Esophagus squamous epithelium (tissue), 4 donors: ENCODE data around the gene RASGRP4.

Experiments used
- POLR2A ChIP-seq, 4 donors: fragments of 450-650 bp; IDR thresholded peaks; one replicate each; pipeline ENCODE4 v1.6.1; 2017; ENCODE audit warnings: antibody characterized with exemption in 4 of 4, mild to moderate bottlenecking in 4 of 4, moderate library complexity in 3 of 4
- TF ChIP-seq, protein P1 (sequence below), 6 experiments: fragments of 450-650 bp in 4 of 6; fragments of 200-600 bp in 2 of 6; sonication (generic) in 2 of 6; IDR thresholded peaks; one replicate each; pipeline ENCODE4 v1.5.1; 2016 to 2019; ENCODE audit warnings: antibody characterized with exemption in 6 of 6, mild to moderate bottlenecking in 4 of 6, moderate library complexity in 4 of 6

DNA sequence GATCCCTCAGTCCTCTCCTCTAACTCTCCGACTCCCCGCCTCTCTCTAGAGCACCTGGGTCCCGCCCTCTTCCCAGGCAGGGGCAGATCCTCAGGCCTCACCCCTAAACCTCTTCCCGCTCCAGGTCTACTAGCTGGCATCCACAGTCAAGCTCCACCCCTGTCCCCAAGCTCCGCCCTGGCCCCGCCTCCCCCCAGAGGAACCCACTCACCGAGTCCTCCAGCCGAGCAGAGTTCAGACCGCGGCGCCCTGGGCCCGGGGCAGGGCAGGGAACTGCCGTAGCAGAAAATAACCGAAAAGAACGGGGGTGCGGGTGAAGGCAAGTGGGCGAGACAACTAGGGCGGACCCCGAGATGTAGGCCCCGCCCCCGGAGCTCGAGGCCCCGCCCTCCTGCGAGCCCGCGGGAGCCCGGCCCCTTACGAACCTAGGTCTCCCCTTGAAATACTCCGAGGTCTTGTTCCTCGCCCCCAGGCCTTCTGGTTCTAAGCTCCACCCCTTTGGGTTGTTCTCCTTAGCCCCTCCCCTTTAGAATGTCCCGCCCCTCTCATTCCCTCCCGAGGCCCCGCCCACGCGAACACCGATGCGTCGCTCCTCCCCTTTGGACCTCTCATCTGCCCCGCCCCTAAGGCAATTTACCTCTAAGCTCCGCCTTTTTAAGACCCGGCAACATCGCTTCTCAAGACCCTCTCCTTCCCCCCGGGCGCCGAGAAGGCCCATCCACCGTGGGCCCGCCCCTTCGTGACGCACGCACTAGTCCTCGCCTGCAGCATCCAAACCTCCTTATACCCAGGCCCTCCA lies 38.3 kb downstream of the RASGRP4 start, which contains the start of gene GGN:
- TF ChIP-seq, protein P1, sequence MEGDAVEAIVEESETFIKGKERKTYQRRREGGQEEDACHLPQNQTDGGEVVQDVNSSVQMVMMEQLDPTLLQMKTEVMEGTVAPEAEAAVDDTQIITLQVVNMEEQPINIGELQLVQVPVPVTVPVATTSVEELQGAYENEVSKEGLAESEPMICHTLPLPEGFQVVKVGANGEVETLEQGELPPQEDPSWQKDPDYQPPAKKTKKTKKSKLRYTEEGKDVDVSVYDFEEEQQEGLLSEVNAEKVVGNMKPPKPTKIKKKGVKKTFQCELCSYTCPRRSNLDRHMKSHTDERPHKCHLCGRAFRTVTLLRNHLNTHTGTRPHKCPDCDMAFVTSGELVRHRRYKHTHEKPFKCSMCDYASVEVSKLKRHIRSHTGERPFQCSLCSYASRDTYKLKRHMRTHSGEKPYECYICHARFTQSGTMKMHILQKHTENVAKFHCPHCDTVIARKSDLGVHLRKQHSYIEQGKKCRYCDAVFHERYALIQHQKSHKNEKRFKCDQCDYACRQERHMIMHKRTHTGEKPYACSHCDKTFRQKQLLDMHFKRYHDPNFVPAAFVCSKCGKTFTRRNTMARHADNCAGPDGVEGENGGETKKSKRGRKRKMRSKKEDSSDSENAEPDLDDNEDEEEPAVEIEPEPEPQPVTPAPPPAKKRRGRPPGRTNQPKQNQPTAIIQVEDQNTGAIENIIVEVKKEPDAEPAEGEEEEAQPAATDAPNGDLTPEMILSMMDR (IDR thresholded peaks at IDR 0.05), result peak in 1 of 6 experiments; percentile 7
- TF ChIP-seq POLR2A (IDR thresholded peaks at IDR 0.05), result peak in 1 of 4 donors; percentile 43
